ENCODE results near the gene JAZF1.

DNA sequence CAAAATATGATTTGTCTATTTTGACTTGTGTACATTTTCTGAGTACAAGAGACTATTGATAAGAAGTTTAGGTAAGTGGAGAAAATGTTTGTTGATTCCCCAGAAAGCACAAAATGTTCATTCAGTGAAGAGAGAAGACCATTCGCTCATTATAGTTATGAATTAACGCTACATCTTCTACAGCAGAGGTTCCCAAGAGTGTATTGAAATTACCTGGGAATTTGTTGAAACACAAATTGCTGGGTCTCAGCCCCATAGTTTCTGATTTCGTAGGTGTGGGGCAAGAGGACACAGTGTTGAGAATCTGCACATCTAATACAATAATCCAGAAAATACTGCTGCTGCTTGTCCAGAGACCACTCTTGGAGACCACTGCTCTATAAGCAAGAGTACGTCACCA lies 24.2 kb downstream of the JAZF1 start:
- TF ChIP-seq, protein P1, sequence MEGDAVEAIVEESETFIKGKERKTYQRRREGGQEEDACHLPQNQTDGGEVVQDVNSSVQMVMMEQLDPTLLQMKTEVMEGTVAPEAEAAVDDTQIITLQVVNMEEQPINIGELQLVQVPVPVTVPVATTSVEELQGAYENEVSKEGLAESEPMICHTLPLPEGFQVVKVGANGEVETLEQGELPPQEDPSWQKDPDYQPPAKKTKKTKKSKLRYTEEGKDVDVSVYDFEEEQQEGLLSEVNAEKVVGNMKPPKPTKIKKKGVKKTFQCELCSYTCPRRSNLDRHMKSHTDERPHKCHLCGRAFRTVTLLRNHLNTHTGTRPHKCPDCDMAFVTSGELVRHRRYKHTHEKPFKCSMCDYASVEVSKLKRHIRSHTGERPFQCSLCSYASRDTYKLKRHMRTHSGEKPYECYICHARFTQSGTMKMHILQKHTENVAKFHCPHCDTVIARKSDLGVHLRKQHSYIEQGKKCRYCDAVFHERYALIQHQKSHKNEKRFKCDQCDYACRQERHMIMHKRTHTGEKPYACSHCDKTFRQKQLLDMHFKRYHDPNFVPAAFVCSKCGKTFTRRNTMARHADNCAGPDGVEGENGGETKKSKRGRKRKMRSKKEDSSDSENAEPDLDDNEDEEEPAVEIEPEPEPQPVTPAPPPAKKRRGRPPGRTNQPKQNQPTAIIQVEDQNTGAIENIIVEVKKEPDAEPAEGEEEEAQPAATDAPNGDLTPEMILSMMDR (IDR thresholded peaks at IDR 0.05), result no peak
- TF ChIP-seq POLR2A (IDR thresholded peaks at IDR 0.05), result no peak
